Thymus (tissue), 11 donors: ENCODE results near the gene SUN1. TPM values are rescaled to one million over a fixed set of nuclear protein-coding genes. Genes with fewer than 3 reads are reported as not detected.
A peak's percentile ranks its signal among the peaks of the same experiment; 100 is the strongest.
"Not testable (repeated sequence)": the region's sequence is repeated elsewhere in the genome, so short reads cannot be mapped to it uniquely, and the experiment has no call there.

ENCODE experiments used
- DNase-seq, 9 donors: peaks; one replicate each; pipeline ENCODE4 v3.0.0-alpha.2; 2013; ENCODE audit warnings: low spot score in 9 of 9, low read depth in 6 of 9, missing footprints in 1 of 9
- H3K27ac ChIP-seq, 2 donors: one replicate each; pipeline ENCODE4 v1.5.1; 2013; ENCODE audit warnings: control low read depth in 1 of 2, low read depth in 1 of 2, low read length in 1 of 2, mild to moderate bottlenecking in 1 of 2, moderate library complexity in 1 of 2
- H3K27me3 ChIP-seq, 2 donors: one replicate each; pipeline ENCODE4 v1.5.1; 2013; ENCODE audit warnings: low read length in 1 of 2; ENCODE audit not compliant: control insufficient read depth in 2 of 2, insufficient read depth in 1 of 2
- H3K36me3 ChIP-seq, 2 donors: one replicate each; pipeline ENCODE4 v1.5.1; 2013; ENCODE audit warnings: low read length in 1 of 2, mild to moderate bottlenecking in 1 of 2, moderate library complexity in 1 of 2; ENCODE audit not compliant: control insufficient read depth in 2 of 2, insufficient read depth in 2 of 2
- H3K4me1 ChIP-seq, 2 donors: one replicate each; pipeline ENCODE4 v1.5.1; 2013; ENCODE audit warnings: low read length in 2 of 2; ENCODE audit not compliant: control insufficient read depth in 2 of 2, insufficient read depth in 2 of 2
- H3K4me3 ChIP-seq, 2 donors: one replicate each; pipeline ENCODE4 v1.5.1; 2013; ENCODE audit warnings: low read length in 2 of 2, control low read depth in 1 of 2, mild to moderate bottlenecking in 1 of 2
- H3K9me3 ChIP-seq, 2 donors: one replicate each; pipeline ENCODE4 v1.5.1; 2013; ENCODE audit warnings: low read length in 1 of 2, mild to moderate bottlenecking in 1 of 2; ENCODE audit not compliant: control insufficient read depth in 2 of 2, insufficient read depth in 1 of 2
- WGBS: extraction: QIAGEN DNeasy Blood & Tissue Kit; methylation state at CpG from one replicate; pipeline ENCODE4 v1.1.7; 2013; 5-methylcytosine and 5-hydroxymethylcytosine counted together
- polyA plus RNA-seq: library from polyadenylated mRNA; stranded (reverse); fragments of 200-250 nt; gene quantifications from one replicate; pipeline ENCODE4 v1.2.3, GENCODE V29; 2013
- total RNA-seq: library from RNA; stranded (reverse); fragments of 120-200 nt; gene quantifications from one replicate; pipeline ENCODE4 v1.2.4, GENCODE V29; 2013
- donor health status: healthy.

SUN1 gene
- total and polyA plus RNA-seq, 2 donors, result 38.4 to 95.4 TPM

DNA sequence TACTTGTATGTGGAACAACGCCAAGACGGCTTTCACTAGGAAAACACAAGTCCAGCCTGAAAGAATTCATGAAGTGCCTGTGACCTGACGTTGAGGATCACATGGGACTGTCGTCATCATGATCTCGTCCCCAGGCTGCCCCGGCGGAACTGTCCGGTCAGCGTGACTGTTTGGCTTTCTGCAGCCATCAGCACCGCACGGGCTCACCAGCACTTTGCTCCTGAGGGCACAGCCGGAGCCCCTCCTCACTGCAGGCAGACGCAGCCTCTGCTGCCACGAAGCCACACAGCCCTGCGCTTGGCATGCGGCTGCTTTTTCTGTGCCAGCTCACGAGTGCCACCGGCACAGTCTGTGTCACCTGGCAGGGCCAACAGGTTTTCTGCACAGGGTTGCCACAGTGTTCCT lies 34.7 kb downstream of the SUN1 start:
- H3K4me1 ChIP-seq, result no peaks in the 10 kb centered on the region
- no peak for DNase-seq
- WGBS, result 95% methylated on average over 18 of the region's 18 CpGs
- H3K27ac ChIP-seq, result no peak overlapping the region
- H3K27me3 ChIP-seq, result no peaks in the 10 kb centered on the region
- peaks cover 46 to 54% of the 10 kb centered on the region in 2 donors for H3K36me3 ChIP-seq
- no peaks in the 10 kb centered on the region for H3K9me3 ChIP-seq
- no peak overlapping the region for H3K4me3 ChIP-seq

DNA sequence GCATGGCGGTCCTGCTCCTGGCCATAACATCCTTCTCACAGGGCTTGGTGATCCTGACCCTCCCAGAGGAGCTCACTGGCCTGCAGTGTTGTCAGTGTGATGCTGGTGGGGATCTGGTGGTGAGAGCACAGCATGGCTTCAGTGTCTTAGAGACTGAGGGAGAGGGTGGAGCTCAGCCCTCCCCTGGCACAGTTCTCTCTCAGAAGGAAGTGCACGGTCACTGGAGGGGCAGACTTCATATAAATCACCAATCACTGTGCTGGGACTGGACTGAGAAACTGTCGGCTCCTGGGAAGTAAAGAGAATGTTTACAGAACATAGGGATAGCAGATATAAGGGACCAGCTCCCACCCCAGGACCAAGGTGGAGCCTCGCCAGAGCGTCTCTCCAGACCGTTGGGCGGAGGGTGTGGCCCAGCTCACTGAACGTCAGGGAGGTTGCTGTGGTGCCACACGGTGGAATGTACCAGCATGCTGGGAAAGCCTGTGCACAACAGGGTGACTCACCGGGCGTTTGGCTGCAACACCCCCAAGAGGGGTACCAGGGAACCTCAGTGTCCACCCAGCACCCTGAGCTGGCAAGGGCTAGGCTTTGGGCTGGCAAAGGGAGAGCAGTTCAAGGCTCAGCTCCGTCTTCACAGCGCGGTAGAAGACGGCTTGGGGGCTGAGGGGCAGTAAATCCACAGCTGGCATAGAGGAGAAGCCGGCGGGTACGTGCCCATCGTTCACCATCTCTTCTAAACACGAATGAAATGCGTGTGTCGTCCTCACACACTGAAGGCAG lies 35.3 kb downstream of the SUN1 start:
- WGBS, result 97% methylated on average over 22 of the region's 22 CpGs
- H3K9me3 ChIP-seq, result no peaks in the 10 kb centered on the region

DNA sequence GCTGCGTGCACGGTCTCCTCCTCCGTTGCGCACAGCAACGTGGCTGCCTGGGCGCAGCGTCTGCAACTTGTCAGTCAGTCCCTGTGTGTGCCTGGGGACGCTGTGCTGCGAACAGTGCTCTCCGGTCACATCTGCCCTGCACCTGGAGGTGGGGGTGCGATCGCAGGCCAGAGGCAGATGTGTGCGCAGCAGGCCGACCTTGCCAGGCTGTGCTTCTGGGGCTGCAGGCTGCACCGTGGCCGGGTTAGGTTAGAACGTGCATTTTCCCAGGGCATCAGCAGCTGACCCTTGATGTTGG lies 35.9 kb downstream of the SUN1 start:
- H3K36me3 ChIP-seq, result peaks cover 45 to 50% of the 10 kb centered on the region in 2 donors
- no peaks in the 10 kb centered on the region for H3K27me3 ChIP-seq
- H3K4me3 ChIP-seq, result no peak overlapping the region
- no peak for DNase-seq
- H3K4me1 ChIP-seq, result peaks cover 0 to under 1% of the 10 kb centered on the region in 2 donors
- no peak overlapping the region for H3K27ac ChIP-seq
- H3K9me3 ChIP-seq, result no peaks in the 10 kb centered on the region
- WGBS, result 98% methylated on average over 17 of the region's 17 CpGs

More for the DNA sequence above, 35.3 kb downstream of the SUN1 start:
- Histone ChIP-seq H3K4me1 (no peaks in the 10 kb centered on the region), H3K27ac (no peak overlapping the region), H3K4me3 (no peak overlapping the region), H3K36me3 (peaks cover 46 to 53% of the 10 kb centered on the region in 2 donors), H3K27me3 (no peaks in the 10 kb centered on the region)
- DNase-seq, result no peak

DNA sequence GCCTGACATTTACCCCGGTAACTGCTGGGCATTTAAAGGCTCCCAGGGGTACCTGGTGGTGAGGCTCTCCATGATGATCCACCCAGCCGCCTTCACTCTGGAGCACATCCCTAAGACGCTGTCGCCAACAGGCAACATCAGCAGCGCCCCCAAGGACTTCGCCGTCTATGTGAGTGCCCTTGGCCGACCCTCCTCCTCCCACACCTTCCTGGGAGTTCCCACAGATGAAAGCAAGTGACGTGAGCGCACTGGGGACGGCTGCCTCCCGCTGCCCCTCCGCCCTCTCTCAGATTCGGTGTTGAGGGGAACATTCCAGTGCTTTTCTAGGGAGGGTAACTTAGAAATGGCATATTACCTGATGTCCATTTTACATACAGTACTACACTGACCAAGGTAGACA lies 37.1 kb downstream of the SUN1 start:
- Histone ChIP-seq H3K9me3 (no peaks in the 10 kb centered on the region), H3K27ac (no peak overlapping the region), H3K4me3 (no peak overlapping the region), H3K36me3 (peaks cover 47 to 48% of the 10 kb centered on the region in 2 donors), H3K27me3 (no peaks in the 10 kb centered on the region), H3K4me1 (peaks cover 0 to 5% of the 10 kb centered on the region in 2 donors)
- DNase-seq, result no peak
- WGBS, result 97% methylated on average over 14 of the region's 14 CpGs

DNA sequence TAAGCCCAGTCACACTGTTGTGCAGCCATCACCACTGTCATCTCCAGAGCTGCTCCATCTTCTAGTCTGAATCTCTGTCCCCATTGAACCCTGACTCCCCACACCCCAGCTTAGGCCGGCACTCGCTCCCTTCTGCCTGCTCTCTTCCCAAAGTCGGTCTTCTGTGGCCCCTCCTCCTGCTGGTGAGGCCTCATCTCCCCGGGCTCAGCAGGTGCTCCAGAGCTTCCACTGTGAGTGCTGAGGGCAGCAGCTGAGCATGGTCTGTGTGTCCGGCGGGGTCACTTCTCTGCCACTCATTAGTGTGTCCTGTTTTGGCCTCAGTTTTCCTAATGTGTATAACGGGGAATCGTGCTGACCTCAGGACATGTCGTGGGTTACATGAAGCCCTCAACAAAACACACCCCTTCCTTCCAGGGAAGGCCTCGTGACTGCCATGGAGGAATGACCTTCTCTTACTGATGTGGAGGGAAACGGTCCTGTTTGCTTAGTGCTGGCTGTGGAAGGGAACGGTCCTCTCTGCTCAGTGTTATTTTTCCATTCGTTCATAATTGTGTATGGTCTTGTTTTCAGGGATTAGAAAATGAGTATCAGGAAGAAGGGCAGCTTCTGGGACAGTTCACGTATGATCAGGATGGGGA lies 39.7 kb downstream of the SUN1 start:
- peaks cover 0 to 11% of the 10 kb centered on the region in 2 donors for H3K4me1 ChIP-seq
- DNase-seq, result no peak
- no peaks in the 10 kb centered on the region for H3K9me3 ChIP-seq
- no peak overlapping the region for H3K27ac ChIP-seq
- peaks cover 30 to 34% of the 10 kb centered on the region in 2 donors for H3K36me3 ChIP-seq
- H3K27me3 ChIP-seq, result no peaks in the 10 kb centered on the region
- H3K4me3 ChIP-seq, result no peak overlapping the region
- 96% methylated on average over 14 of the region's 14 CpGs for WGBS

DNA sequence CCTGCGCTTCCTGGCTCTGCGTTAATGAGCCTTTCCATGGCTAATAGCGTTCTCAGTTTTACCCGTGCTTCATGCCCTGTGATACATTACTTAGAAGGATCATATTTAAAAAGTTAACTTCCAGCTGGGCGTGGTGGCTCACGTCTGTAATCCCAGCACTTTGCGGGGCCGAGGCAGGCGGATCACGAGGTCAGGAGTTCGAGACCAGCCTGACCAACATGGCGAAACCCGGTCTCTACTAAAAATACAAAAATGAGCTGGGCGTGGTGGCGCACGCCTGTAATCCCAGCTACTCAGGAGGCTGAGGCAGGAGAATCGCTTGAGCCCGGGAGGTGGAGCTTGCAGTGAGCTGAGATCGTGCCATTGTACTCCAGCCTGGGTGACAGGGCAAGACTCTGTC lies 40.4 kb downstream of the SUN1 start:
- peaks cover 0 to 11% of the 10 kb centered on the region in 2 donors for H3K4me1 ChIP-seq
- WGBS, result 95% methylated on average over 19 of the region's 19 CpGs
- H3K4me3 ChIP-seq, H3K27ac ChIP-seq, H3K27me3 ChIP-seq, DNase-seq, H3K9me3 ChIP-seq: not testable (repeated sequence)
- H3K36me3 ChIP-seq, result peaks cover 24 to 28% of the 10 kb centered on the region in 2 donors

DNA sequence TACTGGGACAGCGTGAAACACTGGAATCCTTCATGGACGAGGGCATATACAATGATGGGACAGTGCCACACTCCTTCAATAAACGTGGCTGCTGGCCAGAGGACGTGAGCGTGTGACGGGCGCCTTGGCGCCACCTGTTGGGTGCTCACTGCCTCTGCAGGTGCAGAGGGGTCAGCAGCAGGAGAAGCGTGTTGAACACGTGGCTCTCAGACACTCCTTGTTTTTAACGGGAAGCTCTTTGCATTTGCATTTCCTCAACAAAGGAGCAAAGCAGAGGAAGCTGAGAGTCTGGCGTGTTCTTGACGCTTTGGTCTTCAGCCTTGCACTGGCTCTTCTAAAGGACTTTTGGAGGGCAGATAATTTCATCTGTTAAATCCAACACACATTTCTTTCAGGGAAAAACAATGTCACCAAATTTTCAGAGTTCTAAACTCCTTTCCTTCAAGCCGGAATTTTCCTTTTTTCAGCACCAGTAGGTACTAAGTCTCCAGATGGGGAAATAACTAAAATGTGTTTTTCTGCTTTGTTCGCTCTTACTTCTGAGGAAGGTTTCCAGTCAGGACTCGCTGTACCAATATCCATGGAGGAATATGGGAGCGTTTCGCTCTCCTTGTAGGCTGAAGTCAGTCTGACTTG lies 41.2 kb downstream of the SUN1 start:
- Histone ChIP-seq H3K4me3 (no peak overlapping the region), H3K4me1 (peaks cover 7 to 16% of the 10 kb centered on the region in 2 donors), H3K27ac (no peak overlapping the region), H3K36me3 (peaks cover 17 to 23% of the 10 kb centered on the region in 2 donors), H3K9me3 (no peaks in the 10 kb centered on the region), H3K27me3 (no peaks in the 10 kb centered on the region)
- 39% methylated on average over 18 of the region's 18 CpGs for WGBS
- peak in 8 of 9 donors; percentile 31 to 76 (median 54) for DNase-seq

DNA sequence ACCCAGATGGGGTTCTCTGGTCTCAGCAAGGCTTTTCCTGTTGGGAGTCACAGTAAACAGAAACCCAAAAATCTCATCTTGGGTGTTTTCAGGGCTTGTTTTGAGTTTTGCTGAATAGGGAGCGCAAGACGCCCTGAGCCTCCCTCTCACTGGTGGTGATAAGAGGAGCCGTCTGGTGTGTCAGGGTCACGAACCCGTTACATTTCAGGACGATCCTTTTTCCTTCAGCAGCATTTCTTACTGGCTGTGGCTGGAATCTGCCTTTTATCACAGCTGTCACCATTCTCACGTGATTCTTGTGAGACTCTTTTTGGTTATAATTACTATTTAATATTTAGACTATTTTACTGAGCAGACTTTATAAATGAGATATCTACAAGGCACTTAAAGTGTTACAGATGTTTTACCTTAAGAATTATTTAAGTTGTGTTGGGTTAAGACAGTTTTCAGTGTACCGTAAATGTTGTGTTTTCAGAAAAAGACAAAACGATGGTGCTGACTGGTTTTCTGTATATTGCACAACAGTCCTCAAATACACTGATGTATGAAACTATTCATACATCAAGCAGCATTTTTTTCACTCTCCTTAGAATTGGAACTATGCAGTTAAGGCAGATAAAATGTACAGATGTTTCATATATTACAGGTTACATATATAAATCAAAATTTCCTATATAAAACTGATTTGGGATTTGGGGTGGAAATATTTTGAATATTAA lies 41.9 kb downstream of the SUN1 start:
- Histone ChIP-seq H3K9me3 (no peaks in the 10 kb centered on the region), H3K36me3 (peaks cover 18 to 25% of the 10 kb centered on the region in 2 donors), H3K4me3 (no peak overlapping the region), H3K27ac (no peak overlapping the region), H3K4me1 (peaks cover 7 to 19% of the 10 kb centered on the region in 2 donors), H3K27me3 (no peaks in the 10 kb centered on the region)
- 96% methylated on average over 9 of the region's 9 CpGs for WGBS
- no peak for DNase-seq
